ENCODE data around the gene CHMP3. TPM values are rescaled to one million over a fixed set of nuclear protein-coding genes. Genes with fewer than 3 reads are reported as not detected.

Gene CHMP3
- total and polyA plus RNA-seq, 7 donors: 63.5 to 133 (median 93.6) TPM

DNA sequence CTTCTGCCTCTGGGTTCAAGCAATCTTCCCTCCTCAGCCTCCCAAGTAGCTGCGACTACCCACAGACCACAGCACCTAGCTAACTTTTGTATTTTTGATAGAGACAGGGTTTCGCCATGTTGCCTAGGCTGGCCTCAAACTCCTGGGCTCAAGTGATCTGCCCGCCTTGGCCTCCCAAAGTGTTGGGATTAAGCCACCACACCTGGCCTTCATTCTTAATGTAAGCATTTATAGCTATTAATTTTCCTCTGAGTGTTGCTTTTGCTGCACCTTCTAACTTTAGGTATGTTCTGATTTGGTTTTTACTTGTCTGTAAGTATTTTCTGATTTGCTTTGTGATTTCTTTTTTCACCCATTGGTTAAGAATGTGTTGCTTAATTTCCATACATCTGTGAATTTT lies 29.7 kb downstream of the CHMP3 start:
- Histone ChIP-seq H3K27ac (no peak overlapping the region), H3K4me1 (no peaks in the 10 kb centered on the region), H3K36me3 (ENCODE audit: insufficient read depth in 1 of 2, low read depth in 1 of 2) (peaks cover 0 to 6% of the 10 kb centered on the region in 2 donors), H3K9me3 (no peaks in the 10 kb centered on the region), H3K4me3 (no peak overlapping the region), H3K27me3 (ENCODE audit: insufficient read depth in 3 of 3, low read length in 2 of 3) (no peaks in the 10 kb centered on the region)
- 94 to 99% (median 98%) methylated on average over 3 of the region's 3 CpGs for WGBS, 3 donors
- DNase-seq: no peak
- TF ChIP-seq, protein P1, sequence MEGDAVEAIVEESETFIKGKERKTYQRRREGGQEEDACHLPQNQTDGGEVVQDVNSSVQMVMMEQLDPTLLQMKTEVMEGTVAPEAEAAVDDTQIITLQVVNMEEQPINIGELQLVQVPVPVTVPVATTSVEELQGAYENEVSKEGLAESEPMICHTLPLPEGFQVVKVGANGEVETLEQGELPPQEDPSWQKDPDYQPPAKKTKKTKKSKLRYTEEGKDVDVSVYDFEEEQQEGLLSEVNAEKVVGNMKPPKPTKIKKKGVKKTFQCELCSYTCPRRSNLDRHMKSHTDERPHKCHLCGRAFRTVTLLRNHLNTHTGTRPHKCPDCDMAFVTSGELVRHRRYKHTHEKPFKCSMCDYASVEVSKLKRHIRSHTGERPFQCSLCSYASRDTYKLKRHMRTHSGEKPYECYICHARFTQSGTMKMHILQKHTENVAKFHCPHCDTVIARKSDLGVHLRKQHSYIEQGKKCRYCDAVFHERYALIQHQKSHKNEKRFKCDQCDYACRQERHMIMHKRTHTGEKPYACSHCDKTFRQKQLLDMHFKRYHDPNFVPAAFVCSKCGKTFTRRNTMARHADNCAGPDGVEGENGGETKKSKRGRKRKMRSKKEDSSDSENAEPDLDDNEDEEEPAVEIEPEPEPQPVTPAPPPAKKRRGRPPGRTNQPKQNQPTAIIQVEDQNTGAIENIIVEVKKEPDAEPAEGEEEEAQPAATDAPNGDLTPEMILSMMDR (IDR thresholded peaks at IDR 0.05): no peak
- no peak for ATAC-seq
- intact Hi-C loops (cut with DNase I): no loop called here

- Histone ChIP-seq H3K9me3 (no peaks in the 10 kb centered on the region), H3K27me3 (ENCODE audit: insufficient read depth in 3 of 3, low read length in 2 of 3) (no peaks in the 10 kb centered on the region), H3K36me3 (ENCODE audit: insufficient read depth in 1 of 2, low read depth in 1 of 2) (peaks cover 0 to 32% of the 10 kb centered on the region in 2 donors), H3K27ac (no peak overlapping the region), H3K4me1 (no peaks in the 10 kb centered on the region), H3K4me3 (no peak overlapping the region)
- DNase-seq (no peak), ATAC-seq (no peak)
- intact Hi-C loops (cut with DNase I): no loop called here
- TF ChIP-seq, protein P1 (IDR thresholded peaks at IDR 0.05): no peak
- WGBS, 3 donors: 88 to 93% (median 89%) methylated on average over 11 of the region's 11 CpGs
Observed at GRCh38 chr2:86525421-86526340, 37.6 kb downstream of the CHMP3 start.

DNA sequence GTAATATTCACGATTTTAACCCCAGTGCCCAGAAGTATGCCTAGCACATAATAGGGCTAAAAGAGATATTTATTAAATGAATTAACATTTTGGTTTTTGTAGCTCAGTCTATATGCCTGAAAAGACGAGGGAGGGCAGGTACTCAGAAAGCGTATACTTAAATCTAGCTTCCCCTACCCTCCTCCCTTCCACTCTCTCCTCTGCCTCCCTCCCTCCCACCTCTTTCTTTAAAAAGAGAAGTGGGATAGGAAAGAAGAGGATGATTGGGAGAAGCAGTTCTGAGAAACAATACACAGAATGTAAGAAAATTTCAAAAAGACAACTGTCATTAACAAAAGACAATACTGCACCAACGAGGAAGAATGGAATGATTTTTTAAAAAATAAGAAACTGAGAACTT lies 39.8 kb downstream of the CHMP3 start:
- TF ChIP-seq, protein P1 (IDR thresholded peaks at IDR 0.05): no peak
- ATAC-seq (no peak), DNase-seq (no peak)
- Histone ChIP-seq H3K27ac (no peak overlapping the region), H3K4me3 (no peak overlapping the region), H3K4me1 (no peaks in the 10 kb centered on the region), H3K27me3 (ENCODE audit: insufficient read depth in 3 of 3, low read length in 2 of 3) (no peaks in the 10 kb centered on the region), H3K9me3 (no peaks in the 10 kb centered on the region), H3K36me3 (ENCODE audit: insufficient read depth in 1 of 2, low read depth in 1 of 2) (peaks cover 0 to 24% of the 10 kb centered on the region in 2 donors)
- WGBS, 3 donors: 95 to 97% (median 96%) methylated on average over 4 of the region's 4 CpGs
- intact Hi-C loops (cut with DNase I): no loop called here

DNA sequence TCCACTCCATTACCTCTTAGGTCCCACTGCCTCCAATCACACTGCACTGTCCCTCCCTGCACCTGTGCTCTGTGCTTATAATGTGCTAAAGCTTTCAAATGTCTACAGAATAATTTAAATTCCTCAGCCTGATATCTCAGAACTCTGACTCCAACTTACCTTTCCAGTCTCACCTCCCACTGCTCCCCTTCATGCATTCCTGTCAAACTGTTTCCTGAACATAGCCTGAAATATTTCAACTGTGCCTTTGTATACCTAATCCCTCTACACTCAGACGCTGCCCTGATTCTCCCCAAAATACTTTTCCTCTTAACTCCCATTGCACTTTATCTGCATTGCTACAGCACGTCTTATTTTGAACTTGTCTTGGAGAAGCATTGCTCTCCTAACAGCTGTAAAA lies 40.5 kb downstream of the CHMP3 start:
- peaks cover 0 to 16% of the 10 kb centered on the region in 2 donors for H3K36me3 ChIP-seq (ENCODE audit: insufficient read depth in 1 of 2, low read depth in 1 of 2)
- H3K27me3 ChIP-seq (ENCODE audit: insufficient read depth in 3 of 3, low read length in 2 of 3): no peaks in the 10 kb centered on the region
- intact Hi-C loops (cut with DNase I): no loop called here
- TF ChIP-seq, protein P1 (IDR thresholded peaks at IDR 0.05): no peak
- no peaks in the 10 kb centered on the region for H3K9me3 ChIP-seq
- H3K27ac ChIP-seq: no peak overlapping the region
- DNase-seq (no peak), ATAC-seq (no peak)
- no peaks in the 10 kb centered on the region for H3K4me1 ChIP-seq
- no peak overlapping the region for H3K4me3 ChIP-seq
- WGBS, 3 donors: 83 to 94% (median 91%) methylated on average over 2 of the region's 2 CpGs

All from psoas muscle (tissue), 8 donors.